A549 (cell line): ENCODE results near the gene TOM1L2.

Source experiments
- EP300 ChIP-seq, 2 experiments: fragments of >200 bp; sonication (Bioruptor Twin); formaldehyde crosslinking; IDR thresholded peaks; 2 replicates in 1 of 2; 3 replicates in 1 of 2; pipeline ENCODE4 v1.6.1; 2016 to 2017
- HDAC2 ChIP-seq: fragments of 200-600 bp; sonication (generic); IDR thresholded peaks from 2 replicates; pipeline ENCODE4 v1.6.1; 2016
- HEYL ChIP-seq: fragments of 250-450 bp; sonication (Bioruptor Pico); IDR thresholded peaks from 2 replicates; pipeline ENCODE4 v1.8.0; 2021; ENCODE audit warnings: mild to moderate bottlenecking, moderate library complexity
- POLR2A ChIP-seq: IDR thresholded peaks from 2 replicates; pipeline ENCODE4 v1.6.1; 2012; ENCODE audit warnings: mild to moderate bottlenecking, low read length
- RNF2 ChIP-seq: fragments of 200-600 bp; sonication (generic); IDR thresholded peaks from 2 replicates; pipeline ENCODE4 v1.6.1; 2016; ENCODE audit warnings: low read depth, mild to moderate bottlenecking, antibody characterized with exemption, moderate library complexity, borderline replicate concordance
- SMC3 ChIP-seq: fragments of >200 bp; sonication (Bioruptor Twin); formaldehyde crosslinking; IDR thresholded peaks from 3 replicates; pipeline ENCODE4 v1.6.1; 2018; ENCODE audit warnings: inconsistent platforms
- TP53 ChIP-seq: fragments of 250-450 bp; sonication (Bioruptor Pico); IDR thresholded peaks from 2 replicates; pipeline ENCODE4 v1.5.0; 2021; ENCODE audit warnings: mild to moderate bottlenecking, moderate library complexity
- TF ChIP-seq, protein P1 (sequence below): fragments of >200 bp; sonication (Bioruptor Twin); formaldehyde crosslinking; IDR thresholded peaks from 3 replicates; pipeline ENCODE4 v1.5.1; 2016
- TF ChIP-seq, protein P2 (sequence below): fragments of 200-600 bp; sonication (generic); IDR thresholded peaks from 2 replicates; pipeline ENCODE4 v1.6.1; 2016; ENCODE audit warnings: antibody characterized with exemption, mild to moderate bottlenecking, moderate library complexity
- TF ChIP-seq, protein P3 (sequence below): IDR thresholded peaks from 2 replicates; pipeline ENCODE4 v1.6.1; 2012
- TF ChIP-seq, protein P4 (sequence below): fragments of 450-650 bp; IDR thresholded peaks from 2 replicates; pipeline ENCODE4 v1.6.1; 2014; ENCODE audit warnings: antibody characterized with exemption
- TF ChIP-seq, protein P5 (sequence below): fragments of >200 bp; sonication (Bioruptor Twin); formaldehyde crosslinking; IDR thresholded peaks from 3 replicates; pipeline ENCODE4 v1.6.1; 2016

DNA sequence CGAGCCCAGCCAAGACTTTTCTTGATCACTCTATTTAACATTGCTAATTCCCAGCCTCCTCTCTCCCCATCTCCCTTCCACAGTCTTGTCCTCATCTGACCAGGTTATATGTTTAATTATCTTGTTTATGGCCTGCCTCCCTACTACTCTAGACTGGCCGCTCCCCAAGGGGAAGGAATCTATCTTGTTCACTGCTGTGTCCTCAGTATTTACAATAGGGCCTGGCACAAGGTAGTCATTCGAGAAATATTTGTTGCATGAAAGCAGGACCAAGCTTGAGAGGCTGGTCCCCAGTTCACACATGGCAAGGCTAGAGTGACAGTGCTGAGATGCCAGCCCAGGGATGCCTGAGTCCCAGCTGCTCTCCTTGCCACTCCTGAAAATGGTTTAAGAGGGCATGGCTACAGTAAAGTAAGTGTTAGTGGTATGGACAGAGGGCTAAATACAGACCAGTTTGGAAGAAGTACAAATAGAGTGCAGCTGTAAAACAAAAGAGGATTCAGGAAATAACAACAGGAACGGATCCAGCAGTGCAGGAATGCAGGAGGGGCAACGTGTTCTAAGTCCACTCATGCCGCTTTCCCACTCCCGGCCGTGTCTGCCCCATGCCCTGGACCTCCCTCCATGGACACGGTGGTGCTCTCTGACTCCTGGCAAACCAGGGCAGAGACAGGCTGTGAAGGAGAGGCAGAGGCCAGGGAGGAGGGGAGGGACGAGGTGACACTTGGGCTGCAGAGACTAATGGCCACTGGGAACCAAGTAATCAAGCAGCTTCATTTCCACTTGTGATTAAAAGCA lies 65.6 kb downstream of the TOM1L2 start:
- TF ChIP-seq, protein P1, sequence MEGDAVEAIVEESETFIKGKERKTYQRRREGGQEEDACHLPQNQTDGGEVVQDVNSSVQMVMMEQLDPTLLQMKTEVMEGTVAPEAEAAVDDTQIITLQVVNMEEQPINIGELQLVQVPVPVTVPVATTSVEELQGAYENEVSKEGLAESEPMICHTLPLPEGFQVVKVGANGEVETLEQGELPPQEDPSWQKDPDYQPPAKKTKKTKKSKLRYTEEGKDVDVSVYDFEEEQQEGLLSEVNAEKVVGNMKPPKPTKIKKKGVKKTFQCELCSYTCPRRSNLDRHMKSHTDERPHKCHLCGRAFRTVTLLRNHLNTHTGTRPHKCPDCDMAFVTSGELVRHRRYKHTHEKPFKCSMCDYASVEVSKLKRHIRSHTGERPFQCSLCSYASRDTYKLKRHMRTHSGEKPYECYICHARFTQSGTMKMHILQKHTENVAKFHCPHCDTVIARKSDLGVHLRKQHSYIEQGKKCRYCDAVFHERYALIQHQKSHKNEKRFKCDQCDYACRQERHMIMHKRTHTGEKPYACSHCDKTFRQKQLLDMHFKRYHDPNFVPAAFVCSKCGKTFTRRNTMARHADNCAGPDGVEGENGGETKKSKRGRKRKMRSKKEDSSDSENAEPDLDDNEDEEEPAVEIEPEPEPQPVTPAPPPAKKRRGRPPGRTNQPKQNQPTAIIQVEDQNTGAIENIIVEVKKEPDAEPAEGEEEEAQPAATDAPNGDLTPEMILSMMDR = no peak
- TF ChIP-seq, protein P2, sequence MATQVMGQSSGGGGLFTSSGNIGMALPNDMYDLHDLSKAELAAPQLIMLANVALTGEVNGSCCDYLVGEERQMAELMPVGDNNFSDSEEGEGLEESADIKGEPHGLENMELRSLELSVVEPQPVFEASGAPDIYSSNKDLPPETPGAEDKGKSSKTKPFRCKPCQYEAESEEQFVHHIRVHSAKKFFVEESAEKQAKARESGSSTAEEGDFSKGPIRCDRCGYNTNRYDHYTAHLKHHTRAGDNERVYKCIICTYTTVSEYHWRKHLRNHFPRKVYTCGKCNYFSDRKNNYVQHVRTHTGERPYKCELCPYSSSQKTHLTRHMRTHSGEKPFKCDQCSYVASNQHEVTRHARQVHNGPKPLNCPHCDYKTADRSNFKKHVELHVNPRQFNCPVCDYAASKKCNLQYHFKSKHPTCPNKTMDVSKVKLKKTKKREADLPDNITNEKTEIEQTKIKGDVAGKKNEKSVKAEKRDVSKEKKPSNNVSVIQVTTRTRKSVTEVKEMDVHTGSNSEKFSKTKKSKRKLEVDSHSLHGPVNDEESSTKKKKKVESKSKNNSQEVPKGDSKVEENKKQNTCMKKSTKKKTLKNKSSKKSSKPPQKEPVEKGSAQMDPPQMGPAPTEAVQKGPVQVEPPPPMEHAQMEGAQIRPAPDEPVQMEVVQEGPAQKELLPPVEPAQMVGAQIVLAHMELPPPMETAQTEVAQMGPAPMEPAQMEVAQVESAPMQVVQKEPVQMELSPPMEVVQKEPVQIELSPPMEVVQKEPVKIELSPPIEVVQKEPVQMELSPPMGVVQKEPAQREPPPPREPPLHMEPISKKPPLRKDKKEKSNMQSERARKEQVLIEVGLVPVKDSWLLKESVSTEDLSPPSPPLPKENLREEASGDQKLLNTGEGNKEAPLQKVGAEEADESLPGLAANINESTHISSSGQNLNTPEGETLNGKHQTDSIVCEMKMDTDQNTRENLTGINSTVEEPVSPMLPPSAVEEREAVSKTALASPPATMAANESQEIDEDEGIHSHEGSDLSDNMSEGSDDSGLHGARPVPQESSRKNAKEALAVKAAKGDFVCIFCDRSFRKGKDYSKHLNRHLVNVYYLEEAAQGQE = no peak
- TF ChIP-seq POLR2A (no peak), EP300 (IDR thresholded peaks at IDR 0.05) (no peak), RNF2 (no peak), HDAC2 (no peak), SMC3 (no peak), TP53 (CRISPR knock-in tag) (no peak), HEYL (CRISPR knock-in tag) (no peak)
- TF ChIP-seq, protein P3, sequence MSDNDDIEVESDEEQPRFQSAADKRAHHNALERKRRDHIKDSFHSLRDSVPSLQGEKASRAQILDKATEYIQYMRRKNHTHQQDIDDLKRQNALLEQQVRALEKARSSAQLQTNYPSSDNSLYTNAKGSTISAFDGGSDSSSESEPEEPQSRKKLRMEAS = no peak
- TF ChIP-seq, protein P4, sequence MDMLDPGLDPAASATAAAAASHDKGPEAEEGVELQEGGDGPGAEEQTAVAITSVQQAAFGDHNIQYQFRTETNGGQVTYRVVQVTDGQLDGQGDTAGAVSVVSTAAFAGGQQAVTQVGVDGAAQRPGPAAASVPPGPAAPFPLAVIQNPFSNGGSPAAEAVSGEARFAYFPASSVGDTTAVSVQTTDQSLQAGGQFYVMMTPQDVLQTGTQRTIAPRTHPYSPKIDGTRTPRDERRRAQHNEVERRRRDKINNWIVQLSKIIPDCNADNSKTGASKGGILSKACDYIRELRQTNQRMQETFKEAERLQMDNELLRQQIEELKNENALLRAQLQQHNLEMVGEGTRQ = no peak
- TF ChIP-seq, protein P5, sequence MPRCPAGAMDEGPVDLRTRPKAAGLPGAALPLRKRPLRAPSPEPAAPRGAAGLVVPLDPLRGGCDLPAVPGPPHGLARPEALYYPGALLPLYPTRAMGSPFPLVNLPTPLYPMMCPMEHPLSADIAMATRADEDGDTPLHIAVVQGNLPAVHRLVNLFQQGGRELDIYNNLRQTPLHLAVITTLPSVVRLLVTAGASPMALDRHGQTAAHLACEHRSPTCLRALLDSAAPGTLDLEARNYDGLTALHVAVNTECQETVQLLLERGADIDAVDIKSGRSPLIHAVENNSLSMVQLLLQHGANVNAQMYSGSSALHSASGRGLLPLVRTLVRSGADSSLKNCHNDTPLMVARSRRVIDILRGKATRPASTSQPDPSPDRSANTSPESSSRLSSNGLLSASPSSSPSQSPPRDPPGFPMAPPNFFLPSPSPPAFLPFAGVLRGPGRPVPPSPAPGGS = no peak
